Measurements from ENCODE around the gene RMP24.

Gene RMP24

GRCh38 chr18:35972197-35973000 is at the start of gene RMP24:
Gene RMP24 (plus strand): TSS chr18:35972679.
- TF ChIP-seq, protein P1, sequence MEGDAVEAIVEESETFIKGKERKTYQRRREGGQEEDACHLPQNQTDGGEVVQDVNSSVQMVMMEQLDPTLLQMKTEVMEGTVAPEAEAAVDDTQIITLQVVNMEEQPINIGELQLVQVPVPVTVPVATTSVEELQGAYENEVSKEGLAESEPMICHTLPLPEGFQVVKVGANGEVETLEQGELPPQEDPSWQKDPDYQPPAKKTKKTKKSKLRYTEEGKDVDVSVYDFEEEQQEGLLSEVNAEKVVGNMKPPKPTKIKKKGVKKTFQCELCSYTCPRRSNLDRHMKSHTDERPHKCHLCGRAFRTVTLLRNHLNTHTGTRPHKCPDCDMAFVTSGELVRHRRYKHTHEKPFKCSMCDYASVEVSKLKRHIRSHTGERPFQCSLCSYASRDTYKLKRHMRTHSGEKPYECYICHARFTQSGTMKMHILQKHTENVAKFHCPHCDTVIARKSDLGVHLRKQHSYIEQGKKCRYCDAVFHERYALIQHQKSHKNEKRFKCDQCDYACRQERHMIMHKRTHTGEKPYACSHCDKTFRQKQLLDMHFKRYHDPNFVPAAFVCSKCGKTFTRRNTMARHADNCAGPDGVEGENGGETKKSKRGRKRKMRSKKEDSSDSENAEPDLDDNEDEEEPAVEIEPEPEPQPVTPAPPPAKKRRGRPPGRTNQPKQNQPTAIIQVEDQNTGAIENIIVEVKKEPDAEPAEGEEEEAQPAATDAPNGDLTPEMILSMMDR (conservative IDR thresholded peaks at IDR 0.05; ENCODE audit: low read length), result no peak
- peak; percentile 93 for DNase-seq (ENCODE audit: low read depth)
- peak within 1 kb of the TSS; percentile 96 for H3K4me3 ChIP-seq (ENCODE audit: low read length)

DNA sequence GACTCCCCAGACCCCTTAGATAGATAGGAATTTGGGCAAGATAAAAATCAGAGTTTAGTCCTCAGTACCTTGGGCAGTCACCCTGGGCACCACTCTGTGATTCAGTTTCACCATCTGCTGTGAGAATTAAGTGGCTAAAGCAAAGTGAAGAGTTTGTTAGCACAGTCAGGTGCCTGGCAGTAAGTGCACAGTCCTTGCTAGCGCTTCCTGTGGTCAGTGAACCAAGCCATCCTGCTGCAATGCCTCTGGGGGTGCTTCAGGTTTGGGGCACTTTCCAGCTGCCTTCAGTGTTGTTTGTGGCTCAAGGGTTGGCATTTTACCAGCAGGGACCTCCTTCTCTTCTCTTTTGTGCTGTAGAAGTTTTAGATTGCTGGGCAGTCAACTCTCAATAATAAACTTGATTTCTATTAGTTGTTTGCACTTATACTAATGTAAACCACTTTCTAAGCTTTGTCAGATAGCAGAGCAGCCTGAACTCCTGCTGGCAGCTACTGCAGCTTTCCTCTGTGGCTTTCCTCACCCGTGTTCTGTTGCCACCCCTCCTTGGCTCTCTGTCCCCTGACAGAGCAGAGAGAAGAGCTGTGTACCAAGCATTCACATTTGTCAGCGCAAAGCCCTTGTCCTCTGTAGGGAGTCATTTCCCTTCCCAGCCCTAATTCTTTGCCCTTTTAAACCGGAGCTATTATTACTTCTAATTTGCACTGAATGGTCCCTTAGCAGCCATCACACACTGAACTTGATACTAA is 48.4 kb upstream of the RMP24 start:
- TF ChIP-seq, protein P1 (conservative IDR thresholded peaks at IDR 0.05; ENCODE audit: low read length), result no peak
- no peak overlapping the region for H3K4me3 ChIP-seq (ENCODE audit: low read length)
- DNase-seq (ENCODE audit: low read depth), result no peak

- H3K4me3 ChIP-seq (ENCODE audit: low read length), result no peak overlapping the region
- no peak for DNase-seq (ENCODE audit: low read depth)
- TF ChIP-seq, protein P1 (conservative IDR thresholded peaks at IDR 0.05; ENCODE audit: low read length), result no peak
Observed at GRCh38 chr18:35926884-35927283, 45.6 kb upstream of the RMP24 start.

GRCh38 chr18:35927430-35927829 is 45.0 kb upstream of the RMP24 start:
- no peak for DNase-seq (ENCODE audit: low read depth)
- TF ChIP-seq, protein P1 (conservative IDR thresholded peaks at IDR 0.05; ENCODE audit: low read length), result no peak
- no peak overlapping the region for H3K4me3 ChIP-seq (ENCODE audit: low read length)

GRCh38 chr18:35933982-35934381 is 38.5 kb upstream of the RMP24 start:
- no peak for DNase-seq (ENCODE audit: low read depth)

GRCh38 chr18:35934891-35935290 is 37.6 kb upstream of the RMP24 start:
- no peak overlapping the region for H3K4me3 ChIP-seq (ENCODE audit: low read length)
- TF ChIP-seq, protein P1 (conservative IDR thresholded peaks at IDR 0.05; ENCODE audit: low read length), result no peak
- DNase-seq (ENCODE audit: low read depth), result no peak

More at GRCh38 chr18:35933982-35934381, 38.5 kb upstream of the RMP24 start:
- H3K4me3 ChIP-seq (ENCODE audit: low read length), result no peak overlapping the region
- TF ChIP-seq, protein P1 (conservative IDR thresholded peaks at IDR 0.05; ENCODE audit: low read length), result no peak

All from AG10803 (cell line).